IMR-90 (cell line): ENCODE results near the gene ENDOV. TPM values are rescaled to one million over a fixed set of nuclear protein-coding genes. Genes with fewer than 3 reads are reported as not detected.

ENCODE experiments used
- ATAC-seq: fragments of 200-7000 bp; cut with Tn5 transposase; 2 replicates; pipeline ENCODE4 v1.9.1; 2020; ENCODE audit warnings: low read depth, mild to moderate bottlenecking, moderate library complexity
- BruUV-seq: library from RNA; stranded (reverse); fragments of 400-500 nt; replicated peaks from 2 replicates; lab custom pipeline; 2021; lab: Mats Ljungman, UMichigan
- CTCF ChIA-PET: fragments of 300-600 bp; formaldehyde crosslinking; extraction: SDS; loops from one replicate; lab custom pipeline; 2021; ENCODE audit warnings: antibody characterized with exemption; lab: Yijun Ruan, JAX
- POLR2A ChIA-PET: fragments of 300-600 bp; sonication (Branson Sonifier 250); formaldehyde crosslinking; loops from one replicate; lab custom pipeline; 2022; ENCODE audit warnings: antibody characterized with exemption; ENCODE audit not compliant: unreplicated experiment; lab: Charles Lee
- DNase-seq: peaks from one replicate; pipeline ENCODE4 v3.0.0; 2013
- H2AFZ ChIP-seq: replicated peaks from 2 replicates; pipeline ENCODE3; 2013; ENCODE audit warnings: low read length, mild to moderate bottlenecking; ENCODE audit not compliant: poor library complexity
- H2AK5ac ChIP-seq: 2 replicates; pipeline ENCODE4 v1.6.1; 2013; ENCODE audit warnings: low read depth, low read length, inconsistent platforms
- H2AK9ac ChIP-seq: replicated peaks from 2 replicates; pipeline ENCODE3; 2013; ENCODE audit warnings: mild to moderate bottlenecking, low read depth, low read length, moderate library complexity; ENCODE audit not compliant: poor library complexity
- H2BK120ac ChIP-seq: 2 replicates; pipeline ENCODE4 v1.6.1; 2013; ENCODE audit warnings: low read depth, low read length, inconsistent platforms
- H2BK15ac ChIP-seq: 3 replicates; pipeline ENCODE4 v1.6.1; 2013; ENCODE audit warnings: low read depth, low read length, inconsistent platforms
- H2BK20ac ChIP-seq: 2 replicates; pipeline ENCODE4 v1.6.1; 2013; ENCODE audit warnings: low read depth, mild to moderate bottlenecking, inconsistent platforms, low read length, moderate library complexity
- H2BK5ac ChIP-seq: 2 replicates; pipeline ENCODE4 v1.6.1; 2013; ENCODE audit warnings: mild to moderate bottlenecking, low read depth, low read length, inconsistent platforms; ENCODE audit not compliant: poor library complexity, severe bottlenecking
- H3K14ac ChIP-seq: replicated peaks from 2 replicates; pipeline ENCODE4 v1.6.1; 2013; ENCODE audit warnings: low read depth, low read length, inconsistent platforms
- H3K18ac ChIP-seq: 2 replicates; pipeline ENCODE4 v1.6.1; 2013; ENCODE audit warnings: low read depth, low read length, control low read depth
- H3K23ac ChIP-seq: 2 replicates; pipeline ENCODE4 v1.6.1; 2013; ENCODE audit warnings: low read depth, low read length, inconsistent platforms
- H3K27ac ChIP-seq: 2 replicates; pipeline ENCODE4 v1.5.1; 2013; ENCODE audit warnings: mild to moderate bottlenecking, control low read depth, low read length; ENCODE audit not compliant: insufficient read depth
- H3K27me3 ChIP-seq: 2 replicates; pipeline ENCODE4 v1.6.1; 2013; ENCODE audit warnings: low read length; ENCODE audit not compliant: control insufficient read depth, insufficient read depth
- H3K36me3 ChIP-seq: 2 replicates; pipeline ENCODE4 v1.6.1; 2013; ENCODE audit warnings: low read length, mixed read lengths; ENCODE audit not compliant: control insufficient read depth, insufficient read depth
- H3K4ac ChIP-seq: 2 replicates; pipeline ENCODE4 v1.6.1; 2013; ENCODE audit warnings: low read depth, low read length, inconsistent platforms
- H3K4me1 ChIP-seq: 2 replicates; pipeline ENCODE4 v1.6.1; 2013; ENCODE audit warnings: low read length, mixed read lengths; ENCODE audit not compliant: control insufficient read depth, insufficient read depth
- H3K4me2 ChIP-seq: 2 replicates; pipeline ENCODE4 v1.6.1; 2013; ENCODE audit warnings: low read depth, mild to moderate bottlenecking, control low read depth, low read length, moderate library complexity
- H3K4me3 ChIP-seq: 2 replicates; pipeline ENCODE4 v1.5.1; 2013; ENCODE audit warnings: low read depth, mild to moderate bottlenecking, control low read depth, low read length, moderate library complexity; ENCODE audit not compliant: insufficient read depth
- H3K56ac ChIP-seq: 2 replicates; pipeline ENCODE4 v1.6.1; 2013; ENCODE audit warnings: low read length, inconsistent platforms; ENCODE audit not compliant: insufficient read depth; ENCODE audit errors: extremely low read depth
- H3K79me1 ChIP-seq, 2 experiments: 2 replicates each; pipeline ENCODE4 v1.6.1; 2013; ENCODE audit warnings: low read length in 2 of 2, inconsistent platforms in 1 of 2, low read depth in 1 of 2
- H3K9ac ChIP-seq: 2 replicates; pipeline ENCODE4 v1.6.1; 2013; ENCODE audit warnings: low read depth, low read length, control low read depth
- H3K9me1 ChIP-seq: 2 replicates; pipeline ENCODE4 v1.6.1; 2013; ENCODE audit warnings: low read length, inconsistent platforms; ENCODE audit not compliant: insufficient read depth
- H3K9me3 ChIP-seq: 2 replicates; pipeline ENCODE4 v1.6.1; 2013; ENCODE audit warnings: low read length; ENCODE audit not compliant: control insufficient read depth, insufficient read depth
- H4K20me1 ChIP-seq: 2 replicates; pipeline ENCODE4 v1.6.1; 2013; ENCODE audit warnings: low read length, inconsistent platforms; ENCODE audit not compliant: insufficient read depth
- H4K5ac ChIP-seq: 2 replicates; pipeline ENCODE4 v1.6.1; 2013; ENCODE audit warnings: mild to moderate bottlenecking, low read depth, low read length, control low read depth
- H4K8ac ChIP-seq, 2 experiments: 2 replicates each; pipeline ENCODE4 v1.6.1; 2013; ENCODE audit warnings: low read depth in 2 of 2, low read length in 2 of 2, control low read depth in 1 of 2, inconsistent platforms in 1 of 2
- H4K91ac ChIP-seq: 2 replicates; pipeline ENCODE4 v1.6.1; 2013; ENCODE audit warnings: low read depth, low read length, inconsistent platforms; ENCODE audit not compliant: insufficient read depth
- FOS ChIP-seq: fragments of 150-350 bp; IDR thresholded peaks from 2 replicates; pipeline ENCODE4 v1.6.1; 2016; ENCODE audit warnings: low read depth, low read length
- RCOR1 ChIP-seq: IDR thresholded peaks from 2 replicates; pipeline ENCODE4 v1.6.1; 2012; ENCODE audit warnings: mild to moderate bottlenecking, low read length, improper control_type of control experiment; ENCODE audit not compliant: insufficient replicate concordance
- SMC3 ChIP-seq: fragments of 150-350 bp; IDR thresholded peaks from 2 replicates; pipeline ENCODE4 v1.6.1; 2016; ENCODE audit warnings: low read depth, mild to moderate bottlenecking, antibody characterized with exemption, low read length, moderate library complexity
- WGBS, 2 experiments: methylation state at CpG; one replicate each; pipeline versions ENCODE4 v1.1.5 to v1.1.7; 2013; ENCODE audit warnings: missing lambda C conversion rate in 2 of 2; ENCODE audit not compliant: insufficient read length in 1 of 2; ENCODE audit errors: extremely low coverage in 2 of 2; 5-methylcytosine and 5-hydroxymethylcytosine counted together
- dilution Hi-C: fragments of 300-500 bp; cut with HindIII; formaldehyde crosslinking; loops from one replicate; pipeline ENCODE4 v1.14.3; 2018; ENCODE audit warnings: low sequenced_read_pairs; ENCODE audit not compliant: unreplicated experiment
- in situ Hi-C: fragments of 300-500 bp; cut with MboI; formaldehyde crosslinking; loops from 3 replicates; pipeline ENCODE4 v1.14.3; 2019; ENCODE audit warnings: low sequenced_read_pairs, inconsistent platforms, mixed read lengths
- intact Hi-C: fragments of 100-400 bp; cut with micrococcal nuclease; formaldehyde crosslinking; loops from 2 replicates; pipeline ENCODE4 v1.10.0; 2022
- polyA plus RNA-seq, 3 experiments: library from polyadenylated mRNA; depleted of rRNA; stranded (reverse); fragments of >200 nt; gene quantifications; 2 replicates each; pipeline ENCODE4 v1.2.3, GENCODE V29; 2012; ENCODE audit warnings: low replicate concordance in 1 of 3
- total RNA-seq: library from RNA; depleted of rRNA; stranded (reverse); fragments of >200 nt; gene quantifications from 2 replicates; pipeline ENCODE4 v1.2.3, GENCODE V29; 2012

Gene ENDOV
- total and polyA plus RNA-seq, 2 of the 4 experiments (the other 2 are of a cell fraction) = 15.1 to 30.3 TPM

DNA sequence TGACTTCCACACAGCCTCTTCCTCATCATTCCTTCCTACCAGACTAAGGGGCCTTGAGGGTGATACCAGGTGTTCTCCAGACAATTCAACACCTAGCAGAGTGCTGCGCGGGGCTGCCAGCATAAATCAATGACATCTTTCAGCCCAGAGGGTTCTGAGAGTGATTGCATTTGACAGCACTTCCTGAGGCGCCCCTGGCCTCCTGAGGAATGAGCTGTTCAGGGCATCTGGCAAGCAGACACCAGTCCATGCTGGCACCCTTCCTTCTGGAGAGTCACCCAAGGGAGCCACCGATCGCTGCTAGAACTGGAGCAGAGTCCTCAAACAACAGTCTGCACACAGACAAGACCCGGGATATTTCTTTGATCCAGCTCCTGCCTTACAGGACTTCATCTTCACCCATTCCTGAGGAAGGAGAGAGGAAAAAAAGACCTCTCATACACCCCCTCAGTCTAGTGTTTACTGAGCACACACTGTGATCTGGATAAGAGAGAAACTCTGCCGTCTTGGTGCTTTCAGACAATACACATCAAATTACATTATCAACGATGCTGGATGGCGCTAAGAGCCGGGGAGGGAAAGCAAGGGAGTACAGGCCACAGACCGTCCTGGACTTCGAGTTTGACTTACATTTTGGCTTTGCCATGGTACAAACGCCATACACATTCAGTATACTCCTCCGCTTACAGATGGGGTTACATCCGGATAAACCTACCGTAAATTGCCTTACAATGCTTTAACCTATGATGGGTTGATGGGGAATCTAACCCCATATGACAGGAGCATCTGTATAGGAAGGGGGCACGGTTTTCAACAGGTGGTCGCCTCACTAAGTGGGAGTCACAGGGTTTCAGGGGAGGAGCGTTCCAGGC lies 38.4 kb downstream of the ENDOV start (continued):
- TF ChIP-seq FOS (no peak), SMC3 (no peak)

DNA sequence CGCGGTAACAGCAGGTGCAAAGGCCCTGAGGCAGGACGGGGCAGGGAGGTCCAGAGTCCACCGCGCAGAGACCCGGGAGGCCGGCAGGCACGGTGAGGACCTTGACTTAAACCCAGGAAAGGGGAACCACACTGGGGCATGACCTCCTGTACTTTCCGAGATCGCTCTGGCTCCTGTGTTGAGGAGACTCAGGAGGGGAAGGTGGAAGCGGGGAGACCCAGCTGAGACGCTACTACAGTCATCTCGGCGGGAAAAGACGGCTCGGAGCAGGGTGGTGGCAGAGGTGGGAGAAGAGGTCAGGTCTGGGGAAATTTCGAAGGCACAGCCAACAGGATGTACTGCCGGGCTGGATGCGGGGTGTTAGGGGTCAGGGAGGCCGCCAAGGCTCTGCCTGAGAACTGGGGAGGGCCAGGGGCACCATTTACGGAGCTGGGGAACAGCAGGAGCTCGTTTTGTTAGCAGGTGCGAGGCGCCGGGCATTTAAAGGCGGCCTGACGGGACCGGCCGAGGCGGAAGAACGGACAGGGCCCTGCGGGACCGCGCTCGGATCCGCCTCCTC lies 39.1 kb downstream of the ENDOV start:
- no peaks in the 10 kb centered on the region for H3K9me3 ChIP-seq
- no peak overlapping the region; the same call in 1 of the 2 replicates for H3K56ac ChIP-seq
- H4K91ac ChIP-seq = peak overlapping the region; percentile 91
- peak overlapping the region; percentile 14 for H2BK5ac ChIP-seq
- H2AFZ ChIP-seq = peak overlapping the region; percentile 93
- ATAC-seq (peak; percentile 4; the same call in 1 of the 2 replicates), DNase-seq (no peak)
- ChIA-PET CTCF (no interaction called here), POLR2A (interaction anchor here (0.6 to 1.2 kb wide), 2 partner anchors 366 to 438 kb away, joined by 4 read pairs; no protein-coding TSS in a partner anchor)
- in situ Hi-C loops = no loop called here
- no TSS peak for BruUV-seq
- peaks cover 3% of the 10 kb centered on the region; the same call in 1 of the 2 replicates for H3K27me3 ChIP-seq
- peak overlapping the region; percentile 63 for H2AK9ac ChIP-seq
- peak overlapping the region; percentile 52 for H3K4me3 ChIP-seq
- H3K9me1 ChIP-seq = peaks cover 22% of the 10 kb centered on the region
- dilution Hi-C loops = no loop called here
- peaks cover 20% of the 10 kb centered on the region for H3K4me1 ChIP-seq
- peak overlapping the region; percentile 47 for H2BK120ac ChIP-seq
- H3K79me1 ChIP-seq = peaks cover 6 to 26% of the 10 kb centered on the region in 2 experiments; a peak in 3 of 4 replicates
- H3K14ac ChIP-seq = peak overlapping the region; percentile 79
- 0 out of 3 replicates have a peak overlapping the region, but pooled peaks have one; percentile 32 for H2BK15ac ChIP-seq
- H3K23ac ChIP-seq = peak overlapping the region; percentile 53
- H3K27ac ChIP-seq = peak overlapping the region; percentile 71
- H2AK5ac ChIP-seq = peak overlapping the region; percentile 96
- H4K20me1 ChIP-seq = no peaks in the 10 kb centered on the region; the same call in 1 of the 2 replicates
- no peaks in the 10 kb centered on the region for H3K36me3 ChIP-seq
- H4K5ac ChIP-seq = peak overlapping the region; percentile 86
- H3K4me2 ChIP-seq = peak overlapping the region; percentile 90
- no peak overlapping the region for H2BK20ac ChIP-seq
- H3K4ac ChIP-seq = peak overlapping the region; percentile 95
- no peak overlapping the region; the same call in 1 of the 2 replicates for H3K18ac ChIP-seq
- intact Hi-C loops = no loop called here
- TF ChIP-seq FOS (no peak), RCOR1 (no peak)
- peak overlapping the region; percentile 68 for H3K9ac ChIP-seq
- H4K8ac ChIP-seq = peak overlapping the region; percentile 95 to 100
- WGBS, 2 experiments = 35% methylated on average over 25 of the region's 36 CpGs; no CpG with 5 or more reads in 1 of the 2 experiments
